Suppressor macrophage (primary cell): ENCODE measurements around the gene TNNC2.
"Not testable (repeated sequence)": the region's sequence is repeated elsewhere in the genome, so short reads cannot be mapped to it uniquely, and the experiment has no call there.

Source experiments
- DNase-seq, 4 experiments: peaks; one replicate each; pipeline ENCODE4 v3.0.0-alpha.2; 2020 to 2022
- total RNA-seq, 17 experiments: gene quantifications; one replicate each; lab custom pipeline; 2026; ENCODE audit warnings: mixed read lengths in 6 of 17, inconsistent platforms in 3 of 17; lab: John Stamatoyannopoulos, UW

TNNC2 gene
- 0 to 0.66 (median 0.05) reads per million in 17 experiments for total RNA-seq

GRCh38 chr20:45827030-45827652, at the start of gene TNNC2:
TSS of gene TNNC2 (minus strand) at chr20:45827312. CDS start at chr20:45827248, 64 bp downstream.
- no peak for DNase-seq

GRCh38 chr20:45874576-45874975, 47.5 kb upstream of the TNNC2 start:
- DNase-seq, result no peak

- not testable (repeated sequence) for DNase-seq
These were observed 47.0 kb upstream of the TNNC2 start for GRCh38 chr20:45874104-45874481.

GRCh38 chr20:45873409-45874103, 46.4 kb upstream of the TNNC2 start:
- no peak for DNase-seq

GRCh38 chr20:45872626-45873025, 45.5 kb upstream of the TNNC2 start:
- DNase-seq, result no peak

GRCh38 chr20:45867819-45868176, 40.7 kb upstream of the TNNC2 start:
- no peak for DNase-seq

GRCh38 chr20:45867136-45867818, 40.2 kb upstream of the TNNC2 start:
- DNase-seq, result no peak

GRCh38 chr20:45866454-45866853, 39.3 kb upstream of the TNNC2 start:
- no peak for DNase-seq

- DNase-seq, result no peak
These were observed 36.7 kb upstream of the TNNC2 start for GRCh38 chr20:45863543-45864470.

GRCh38 chr20:45861221-45862075, 34.3 kb upstream of the TNNC2 start:
- no peak for DNase-seq

- no peak for DNase-seq
These were observed 33.6 kb upstream of the TNNC2 start for GRCh38 chr20:45860560-45861220.

GRCh38 chr20:45859916-45860315, 32.8 kb upstream of the TNNC2 start:
- no peak for DNase-seq

- no peak for DNase-seq
These were observed 30.7 kb upstream of the TNNC2 start for GRCh38 chr20:45857882-45858216.

- DNase-seq, result peak; percentile 98 to 100 (median 100)
These were observed 30.2 kb upstream of the TNNC2 start, which contains the start of the genes ACOT8 and ZSWIM3 for GRCh38 chr20:45857114-45857881. TSS of gene ACOT8 (minus strand) at chr20:45857392. CDS start at chr20:45857315, 77 bp downstream. TSS of gene ZSWIM3 (plus strand) at chr20:45857614. CDS start at chr20:45857826, 212 bp downstream.

- no peak for DNase-seq
These were observed 26.4 kb upstream of the TNNC2 start for GRCh38 chr20:45853484-45853883.

- DNase-seq, result no peak
These were observed 25.2 kb upstream of the TNNC2 start for GRCh38 chr20:45852326-45852725.

- no peak for DNase-seq
These were observed 24.4 kb upstream of the TNNC2 start for GRCh38 chr20:45851501-45851900.

- no peak for DNase-seq
These were observed 23.8 kb upstream of the TNNC2 start for GRCh38 chr20:45850926-45851325.

GRCh38 chr20:45850238-45850637, 23.1 kb upstream of the TNNC2 start:
- no peak for DNase-seq

GRCh38 chr20:45848969-45849582, 22.0 kb upstream of the TNNC2 start:
- DNase-seq, result no peak
